Right renal pelvis (tissue), 4 donors: Measurements from ENCODE around the gene KEAP1. TPM values are rescaled to one million over a fixed set of nuclear protein-coding genes. Genes with fewer than 3 reads are reported as not detected.
"Not testable (repeated sequence)": the region's sequence is repeated elsewhere in the genome, so short reads cannot be mapped to it uniquely, and the experiment has no call there.

Source experiments
- DNase-seq, 4 donors: peaks; one replicate each; pipeline ENCODE4 v3.0.0-alpha.2; 2013; ENCODE audit warnings: low read depth in 4 of 4, low spot score in 3 of 4, missing footprints in 1 of 4
- polyA plus RNA-seq, 4 donors: library from polyadenylated mRNA; unstranded; fragments of 120-200 nt; gene quantifications; one replicate each; pipeline ENCODE4 v1.2.1, GENCODE V29; 2013; ENCODE audit not compliant: insufficient read length in 4 of 4

KEAP1 gene
- polyA plus RNA-seq: 10 to 100 TPM; 70.0 to 86.6 (median 79.0) TPM

DNA sequence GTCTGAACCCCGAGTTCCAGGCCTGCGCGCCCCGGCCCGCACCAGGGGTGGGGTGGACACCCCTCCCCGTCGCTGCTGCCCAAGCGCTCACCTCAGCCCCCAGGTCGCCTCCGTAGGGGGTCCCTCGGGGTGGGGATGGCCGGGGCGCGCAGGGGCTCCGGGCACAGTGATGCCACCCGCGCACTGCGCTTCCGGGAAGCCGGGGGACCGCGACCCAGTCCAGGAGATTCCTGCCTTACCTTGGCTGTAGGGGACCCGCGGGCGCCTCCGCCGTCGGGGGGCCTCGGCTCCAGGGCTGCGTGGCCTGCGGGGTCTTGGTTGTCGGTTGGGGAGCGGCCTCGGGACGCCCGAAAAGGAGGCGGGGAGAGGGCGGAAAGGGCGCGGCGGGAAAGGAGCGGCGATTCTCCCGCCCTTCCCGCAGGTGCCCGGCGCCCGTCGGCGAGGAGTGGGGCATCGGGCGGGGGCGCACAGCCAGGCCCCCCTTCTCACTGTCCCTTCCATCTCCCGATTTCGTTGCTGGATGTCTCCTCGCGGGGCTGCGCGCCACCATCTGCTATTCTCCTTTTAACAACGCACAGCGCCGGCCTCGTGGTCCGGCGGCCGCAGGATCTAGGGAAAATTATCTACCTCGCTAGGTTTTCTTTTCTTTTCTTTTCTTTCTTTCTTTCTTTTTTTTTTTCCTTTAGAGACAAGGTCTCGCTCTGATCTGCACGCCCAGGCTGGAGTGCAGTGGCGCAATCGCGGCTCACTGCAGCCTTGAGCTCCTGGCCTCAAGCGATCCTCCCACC is at the start of gene KEAP1:
Gene KEAP1, minus strand, starts transcription at position 355 of the 788 bp plus-strand sequence. CDS start 3,323 bp downstream, outside the sequence.
- peak in 1 of 4 donors; percentile 51 for DNase-seq

DNA sequence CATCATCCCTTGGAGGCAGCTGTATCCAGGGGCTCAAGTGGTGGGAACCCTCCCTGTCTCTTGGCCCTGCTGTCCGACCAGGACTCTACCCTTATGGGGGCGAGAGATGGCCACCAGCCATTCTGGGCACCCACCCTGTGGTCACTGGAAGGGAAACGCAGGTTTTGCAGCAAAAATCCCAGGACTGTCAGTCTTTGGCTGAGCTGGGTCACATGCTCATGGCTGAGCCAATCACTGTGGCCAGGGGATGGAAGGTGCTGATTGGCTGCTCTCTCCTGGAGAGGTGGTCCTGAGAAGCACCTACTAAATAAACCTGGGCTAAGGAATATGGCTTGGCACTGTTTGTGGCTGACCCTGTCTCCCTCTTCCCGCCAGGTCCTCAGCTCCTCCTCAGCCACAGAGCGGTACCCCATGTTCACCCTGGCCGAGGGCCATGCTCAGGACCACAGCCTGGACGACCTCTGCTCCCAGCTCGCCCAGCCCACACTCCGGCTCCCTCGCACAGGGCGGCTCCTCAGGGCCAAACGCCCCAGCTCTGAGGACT is 49.4 kb upstream of the KEAP1 start:
- DNase-seq: no peak

GRCh38 chr19:10551698-10552301 is 48.6 kb upstream of the KEAP1 start:
- DNase-seq: no peak

- not testable (repeated sequence) for DNase-seq
These were observed 47.9 kb upstream of the KEAP1 start for GRCh38 chr19:10551006-10551405.

- no peak for DNase-seq
These were observed 47.2 kb upstream of the KEAP1 start for GRCh38 chr19:10550336-10550735.

- DNase-seq: no peak
These were observed 46.6 kb upstream of the KEAP1 start for GRCh38 chr19:10549733-10550132.

DNA sequence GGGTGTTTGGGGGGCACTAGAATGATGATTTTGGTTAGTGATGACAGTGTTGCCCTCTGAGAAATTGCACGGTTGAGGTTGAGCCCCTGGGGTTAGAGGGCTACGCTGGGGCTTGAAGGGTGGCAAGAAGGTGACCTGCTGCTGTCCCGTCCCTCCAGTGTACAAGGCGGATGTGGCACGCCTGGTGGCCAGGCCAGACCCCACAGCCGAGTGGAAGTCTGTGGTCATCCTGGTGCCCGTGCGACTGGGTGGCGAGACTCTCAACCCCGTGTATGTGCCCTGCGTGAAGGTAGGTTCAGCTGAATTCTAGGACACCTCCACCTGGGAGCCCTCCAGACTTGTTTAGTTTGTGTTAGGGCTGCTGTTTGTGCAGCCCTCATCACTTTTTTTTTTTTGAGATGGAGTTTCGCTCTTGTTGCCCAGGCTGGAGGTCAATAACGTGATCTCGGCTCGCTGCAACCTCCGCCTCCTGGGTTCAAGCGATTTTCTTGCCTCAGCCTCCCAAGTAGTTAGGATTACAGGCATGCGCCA is 45.7 kb upstream of the KEAP1 start:
- no peak for DNase-seq

DNA sequence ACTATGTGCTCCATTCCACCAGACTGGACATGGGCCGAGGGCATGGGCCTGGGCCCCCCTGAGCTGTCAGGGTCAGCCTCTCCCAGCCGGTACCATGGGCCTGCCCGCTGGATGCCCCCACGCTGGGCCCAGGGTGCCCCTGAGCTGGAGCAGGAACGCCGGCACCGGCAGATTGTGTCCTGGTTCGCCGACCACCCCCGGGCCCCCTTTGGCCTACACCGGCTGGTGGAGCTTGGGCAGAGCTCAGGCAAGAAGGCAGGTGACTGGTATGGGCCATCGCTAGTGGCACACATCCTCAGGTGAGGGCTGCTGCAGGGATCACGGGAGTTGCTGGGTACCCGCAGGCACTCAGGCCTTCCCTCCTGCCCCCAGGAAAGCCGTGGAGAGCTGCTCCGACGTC is 43.7 kb upstream of the KEAP1 start:
- DNase-seq: no peak

DNA sequence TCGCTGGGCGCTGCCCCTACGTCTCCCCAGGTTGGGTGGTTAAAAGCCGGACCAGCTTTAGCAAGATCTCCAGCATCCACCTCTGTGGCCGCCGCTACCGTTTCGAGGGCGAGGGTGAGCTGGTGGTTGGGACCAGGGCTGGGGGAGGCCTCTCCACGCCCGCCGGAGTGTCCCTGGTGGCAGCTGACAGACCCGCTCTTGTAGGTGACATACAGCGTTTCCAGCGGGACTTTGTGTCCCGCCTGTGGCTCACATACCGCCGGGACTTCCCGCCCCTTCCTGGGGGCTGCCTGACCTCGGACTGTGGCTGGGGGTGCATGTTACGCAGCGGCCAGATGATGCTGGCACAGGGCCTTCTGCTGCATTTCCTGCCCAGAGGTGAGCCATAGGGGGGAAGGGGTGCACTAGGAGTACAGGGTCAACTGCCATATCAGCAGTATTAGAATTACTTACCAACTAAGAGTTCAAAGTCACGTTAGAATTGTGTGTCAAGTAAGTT is 41.6 kb upstream of the KEAP1 start:
- no peak for DNase-seq

DNA sequence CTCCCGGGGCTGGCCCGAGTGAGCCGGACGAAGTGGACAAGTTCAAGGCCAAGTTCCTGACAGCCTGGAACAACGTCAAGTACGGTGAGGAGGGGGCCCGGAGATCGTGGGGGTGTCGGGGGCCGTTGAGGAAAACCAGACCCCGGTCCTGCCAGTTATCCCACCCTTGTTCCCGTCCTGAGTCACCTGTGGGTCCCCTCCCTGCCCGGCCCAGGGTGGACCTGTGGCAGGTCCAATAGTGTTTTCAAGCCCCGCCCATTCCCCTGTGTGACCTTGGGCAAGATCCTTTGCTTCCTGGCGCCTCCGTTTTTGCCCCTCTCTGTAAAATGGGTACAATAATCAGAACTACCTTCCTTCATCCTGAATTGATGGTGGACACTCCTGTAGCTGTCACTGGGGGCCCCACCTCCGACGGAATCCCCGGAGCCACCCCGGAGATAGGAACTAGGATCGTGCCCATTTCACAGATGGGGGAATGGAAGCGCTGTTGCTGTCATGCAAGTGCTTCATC is 41.1 kb upstream of the KEAP1 start:
- DNase-seq: no peak

DNA sequence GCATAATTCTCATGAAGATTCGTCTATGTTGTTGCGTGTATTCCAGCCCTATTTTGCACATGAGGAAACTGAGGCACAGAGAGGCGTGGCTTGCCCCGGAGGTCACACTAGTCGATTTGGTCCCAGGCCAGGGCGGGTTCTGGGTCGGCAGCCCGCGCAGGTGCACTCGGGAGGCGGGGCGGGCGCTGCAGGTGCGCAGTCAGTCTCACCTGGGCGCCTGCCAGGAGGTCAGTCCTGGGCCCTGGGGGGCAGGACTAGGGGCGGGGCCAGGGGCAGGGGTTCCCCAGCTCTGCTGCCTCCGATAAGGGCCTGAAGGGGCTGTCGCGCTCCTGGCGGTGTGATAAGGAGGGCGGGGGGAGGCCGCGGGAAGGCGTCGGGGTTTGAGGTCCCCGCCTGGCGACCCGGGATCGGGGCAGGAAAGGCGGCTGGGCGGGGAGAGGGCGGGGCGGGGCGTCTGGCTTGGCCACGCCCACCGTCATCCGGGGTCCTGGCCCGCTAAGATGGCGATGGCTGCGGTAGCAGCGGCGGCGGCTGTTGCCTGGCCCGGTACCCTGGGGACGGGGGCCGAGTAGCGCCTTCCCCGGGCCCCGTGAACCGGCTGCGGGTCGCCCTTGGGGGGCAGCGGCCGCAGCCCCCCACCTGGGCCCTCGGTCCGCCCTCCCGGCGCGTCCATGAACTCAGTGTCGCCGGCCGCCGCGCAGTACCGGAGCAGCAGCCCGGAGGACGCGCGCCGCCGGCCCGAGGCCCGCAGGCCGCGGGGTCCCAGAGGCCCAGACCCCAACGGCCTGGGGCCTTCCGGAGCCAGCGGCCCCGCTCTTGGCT is 40.5 kb upstream of the KEAP1 start, which contains the start of gene ATG4D:
Gene ATG4D, plus strand, starts transcription at position 485 of the 822 bp plus-strand sequence. Its CDS starts 187 bp downstream, at position 672.
- DNase-seq: peak in 2 of 4 donors; percentile 43 to 52

- no peak for DNase-seq
These were observed 39.9 kb upstream of the KEAP1 start for GRCh38 chr19:10543059-10543419.

- DNase-seq: not testable (repeated sequence)
These were observed 35.9 kb upstream of the KEAP1 start for GRCh38 chr19:10539016-10539415.

GRCh38 chr19:10538204-10538983 is 35.2 kb upstream of the KEAP1 start:
- no peak for DNase-seq

GRCh38 chr19:10537668-10538067 is 34.5 kb upstream of the KEAP1 start:
- DNase-seq: no peak

DNA sequence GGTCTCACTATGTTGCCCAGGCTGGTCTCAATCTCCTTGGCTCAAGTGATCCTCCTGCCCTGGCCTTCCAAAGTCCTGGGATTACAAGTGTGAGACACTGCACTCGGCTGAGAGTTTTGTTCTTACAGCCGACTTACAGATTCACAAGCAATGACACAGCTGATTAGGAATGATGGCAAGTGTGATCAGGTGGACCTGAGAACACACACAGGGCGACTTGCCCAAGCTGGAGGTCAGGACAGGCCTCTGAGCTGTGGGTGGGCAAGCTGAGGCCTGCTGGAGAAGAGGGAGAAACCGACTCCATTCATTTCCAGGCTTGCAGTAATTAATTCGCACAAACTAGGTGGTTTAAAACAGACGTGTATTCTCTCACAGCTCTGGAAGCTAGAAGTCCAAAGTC is 32.5 kb upstream of the KEAP1 start:
- DNase-seq: no peak

- DNase-seq: no peak
These were observed 30.7 kb upstream of the KEAP1 start for GRCh38 chr19:10533646-10534386.

GRCh38 chr19:10532457-10532856 is 29.3 kb upstream of the KEAP1 start:
- DNase-seq: no peak

- not testable (repeated sequence) for DNase-seq
These were observed 23.7 kb upstream of the KEAP1 start for GRCh38 chr19:10526887-10527286.
